SK-N-SH (cell line): ENCODE measurements around the gene USHBP1. TPM values are rescaled to one million over a fixed set of nuclear protein-coding genes. Genes with fewer than 3 reads are reported as not detected.

Experiments used
- CTCF ChIA-PET: fragments of 300-600, 350-600 bp; formaldehyde crosslinking; extraction: SDS; loops from one replicate; lab custom pipeline; 2021; lab: Yijun Ruan, JAX
- POLR2A ChIA-PET: fragments of 350-600 bp; sonication (Branson Sonifier 250); formaldehyde crosslinking; extraction: SDS; loops from one replicate; lab custom pipeline; 2020; ENCODE audit warnings: antibody characterized with exemption, inconsistent platforms; lab: Yijun Ruan, JAX
- DNase-seq: peaks from one replicate; pipeline ENCODE4 v3.0.0; 2012
- H2AFZ ChIP-seq: fragments of 200-600 bp; sonication (generic); 2 replicates; pipeline ENCODE4 v1.8.1; 2016; ENCODE audit warnings: antibody characterized with exemption, mild to moderate bottlenecking, low read depth
- H3F3A ChIP-seq: fragments of 200-600 bp; sonication (generic); replicated peaks from 2 replicates; pipeline ENCODE3; 2016; ENCODE audit warnings: antibody characterized with exemption, mild to moderate bottlenecking; ENCODE audit not compliant: insufficient read depth
- H3K27ac ChIP-seq, 2 experiments: fragments of 200-500 bp in 1 of 2; fragments of 200-600 bp in 1 of 2; sonication (Bioruptor generic) in 1 of 2; sonication (generic), shearing (Covaris generic) in 1 of 2; 2 replicates each; pipeline versions ENCODE4 v1.5.1 to v1.6.1; 2014 to 2016; ENCODE audit warnings: low read depth in 2 of 2, inconsistent platforms in 1 of 2, low read length in 1 of 2, mild to moderate bottlenecking in 1 of 2, mixed read lengths in 1 of 2
- H3K27me3 ChIP-seq: fragments of 200-600 bp; sonication (generic), shearing (Covaris generic); 2 replicates; pipeline ENCODE4 v1.6.1; 2016; ENCODE audit warnings: mixed run types; ENCODE audit not compliant: insufficient read depth
- H3K36me3 ChIP-seq, 2 experiments: fragments of 200-500 bp in 1 of 2; fragments of 200-600 bp in 1 of 2; sonication (Bioruptor generic) in 1 of 2; sonication (generic) in 1 of 2; replicated peaks in 1 of 2; 2 replicates each; pipeline versions ENCODE3 to v1.5.1; 2014 to 2016; ENCODE audit warnings: low read length in 1 of 2, mild to moderate bottlenecking in 1 of 2; ENCODE audit not compliant: insufficient read depth in 2 of 2, control insufficient read depth in 1 of 2
- H3K4me1 ChIP-seq, 2 experiments: fragments of 200-500 bp in 1 of 2; fragments of 200-600 bp in 1 of 2; sonication (Bioruptor generic) in 1 of 2; sonication (generic), shearing (Covaris generic) in 1 of 2; 2 replicates each; pipeline versions ENCODE4 v1.5.1 to v1.6.1; 2014 to 2016; ENCODE audit warnings: low read depth in 1 of 2, low read length in 1 of 2, mixed run types in 1 of 2; ENCODE audit not compliant: insufficient read depth in 2 of 2, control insufficient read depth in 1 of 2
- H3K4me2 ChIP-seq: fragments of 200-600 bp; sonication (generic), shearing (Covaris generic); 2 replicates; pipeline ENCODE4 v1.6.1; 2017; ENCODE audit warnings: mixed run types
- H3K4me3 ChIP-seq, 2 experiments: fragments of 200-500 bp in 1 of 2; fragments of 200-600 bp in 1 of 2; sonication (Bioruptor generic) in 1 of 2; sonication (generic), shearing (Covaris generic) in 1 of 2; 2 replicates each; pipeline versions ENCODE4 v1.5.1 to v1.8.1; 2014 to 2016; ENCODE audit warnings: low read depth in 2 of 2, inconsistent platforms in 1 of 2, low read length in 1 of 2, mild to moderate bottlenecking in 1 of 2, mixed read lengths in 1 of 2, moderate library complexity in 1 of 2
- H3K79me2 ChIP-seq: fragments of 200-600 bp; sonication (generic); 2 replicates; pipeline ENCODE4 v1.8.1; 2017; ENCODE audit warnings: mild to moderate bottlenecking; ENCODE audit not compliant: insufficient read depth
- H3K9ac ChIP-seq: fragments of 200-600 bp; sonication (generic); 2 replicates; pipeline ENCODE4 v1.6.1; 2017; ENCODE audit warnings: mixed run types
- H3K9me2 ChIP-seq: fragments of 200-600 bp; sonication (generic); 2 replicates; pipeline ENCODE4 v1.6.1; 2017; ENCODE audit warnings: mixed run types
- H3K9me3 ChIP-seq: fragments of 200-600 bp; sonication (generic); 2 replicates; pipeline ENCODE4 v1.6.1; 2017; ENCODE audit warnings: mixed run types, mild to moderate bottlenecking, moderate library complexity
- H4K20me1 ChIP-seq: fragments of 200-600 bp; sonication (generic); 2 replicates; pipeline ENCODE4 v1.6.1; 2017; ENCODE audit warnings: mild to moderate bottlenecking, mixed run types; ENCODE audit not compliant: insufficient read depth
- EZH2phosphoT487 ChIP-seq: fragments of 200-600 bp; sonication (generic); IDR thresholded peaks from 2 replicates; pipeline ENCODE4 v1.6.1; 2017; ENCODE audit warnings: low read depth, mixed run types, mild to moderate bottlenecking, antibody characterized with exemption, moderate library complexity, borderline replicate concordance
- FOXM1 ChIP-seq: IDR thresholded peaks from 2 replicates; pipeline ENCODE4 v1.4.0; 2012; ENCODE audit warnings: low read depth, mild to moderate bottlenecking
- NFIC ChIP-seq: IDR thresholded peaks from 2 replicates; pipeline ENCODE4 v1.4.0; 2012; ENCODE audit warnings: borderline replicate concordance
- NRF1 ChIP-seq: IDR thresholded peaks from 2 replicates; pipeline ENCODE4 v1.6.1; 2012; ENCODE audit warnings: low read depth, mild to moderate bottlenecking, low read length
- RAD21 ChIP-seq: IDR thresholded peaks from 2 replicates; pipeline ENCODE4 v1.6.1; 2012; ENCODE audit warnings: mild to moderate bottlenecking, low read length
- SIN3A ChIP-seq: IDR thresholded peaks from 2 replicates; pipeline ENCODE4 v1.6.1; 2012; ENCODE audit warnings: low read depth, mild to moderate bottlenecking, low read length, moderate library complexity, borderline replicate concordance
- TAF1 ChIP-seq: IDR thresholded peaks from 2 replicates; pipeline ENCODE4 v1.6.1; 2012; ENCODE audit warnings: low read depth, mild to moderate bottlenecking, low read length, moderate library complexity, borderline replicate concordance
- TCF12 ChIP-seq: IDR thresholded peaks from 2 replicates; pipeline ENCODE4 v1.4.0; 2012
- WGBS: methylation state at CpG from one replicate; pipeline ENCODE4 v1.1.6; 2017; ENCODE audit warnings: low lambda C conversion rate; 5-methylcytosine and 5-hydroxymethylcytosine counted together
- polyA plus RNA-seq, 3 experiments: library from polyadenylated mRNA; depleted of rRNA; stranded (reverse); fragments of >200 nt; gene quantifications; 2 replicates each; pipeline ENCODE4 v1.2.3, GENCODE V29; 2012
- TF ChIP-seq, protein P1 (sequence below): IDR thresholded peaks from 2 replicates; pipeline ENCODE4 v1.4.0; 2012; ENCODE audit warnings: low read depth, borderline replicate concordance
- TF ChIP-seq, protein P2 (sequence below): fragments of 150-350 bp; IDR thresholded peaks from 2 replicates; pipeline ENCODE4 v1.6.1; 2016; ENCODE audit warnings: mild to moderate bottlenecking, low read depth, low read length
- TF ChIP-seq, protein P3 (sequence below): IDR thresholded peaks from 2 replicates; pipeline ENCODE4; 2012

USHBP1 gene
- polyA plus RNA-seq, 1 of the 3 experiments (the other 2 are of a cell fraction) = 0.03 TPM

DNA sequence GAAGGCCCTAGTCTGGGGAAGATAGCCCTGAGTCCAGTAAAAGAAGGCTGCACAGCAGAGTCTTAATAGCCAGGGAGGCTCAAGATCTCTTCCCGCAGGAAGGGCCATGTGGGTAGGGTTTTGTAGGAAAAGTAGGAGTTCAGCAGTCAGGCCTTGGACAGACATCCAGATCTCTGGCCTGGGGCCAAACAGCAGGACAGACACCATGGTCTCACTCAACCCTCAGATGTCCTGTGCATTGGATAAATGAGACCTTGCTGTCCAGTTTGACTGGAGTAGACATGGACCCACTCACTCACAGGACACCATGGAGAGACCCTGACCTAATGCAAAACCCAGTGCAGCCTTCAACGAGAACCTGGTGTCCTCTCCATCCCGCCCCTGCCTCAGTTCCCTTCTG, 34.7 kb downstream of the USHBP1 start:
- CTCF ChIA-PET = no interaction called here

DNA sequence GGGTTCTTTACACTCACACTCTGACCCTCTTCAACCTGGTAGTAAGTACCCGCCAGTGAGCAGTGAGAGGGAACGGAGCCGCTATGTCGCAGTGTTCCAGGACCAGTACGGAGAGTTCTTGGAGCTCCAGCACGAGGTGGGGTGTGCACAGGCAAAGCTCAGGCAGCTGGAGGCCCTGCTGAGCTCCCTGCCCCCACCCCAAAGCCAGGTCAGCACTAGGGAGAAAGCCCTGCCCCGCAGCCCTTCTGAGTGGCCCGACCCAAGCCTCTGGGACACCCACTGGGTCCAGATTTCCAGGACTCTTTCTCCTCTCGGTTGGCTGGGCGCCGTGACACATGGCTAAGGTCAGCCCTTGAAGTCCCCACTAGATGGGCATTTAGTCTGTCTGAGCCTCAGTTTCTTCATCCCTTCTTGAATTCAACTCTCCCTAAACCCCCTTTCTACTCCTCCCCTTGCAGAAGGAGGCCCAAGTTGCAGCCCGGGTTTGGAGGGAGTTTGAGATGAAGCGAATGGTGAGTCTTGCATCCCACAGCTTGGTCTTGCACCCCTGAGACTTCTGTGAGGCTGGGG, 36.7 kb downstream of the USHBP1 start:
- ChIA-PET POLR2A (interaction anchor here (3.3 kb wide), 1 partner anchor 12 kb away, joined by 33 read pairs; the partner anchor contains the start of gene USE1), CTCF (interaction anchor here (0.7 to 1.4 kb wide), 5 partner anchors 22 to 161 kb away, joined by 3 to 5 read pairs (median 3); no protein-coding TSS in a partner anchor)
- no peaks in the 10 kb centered on the region for H3K9me2 ChIP-seq
- 91% methylated on average over 12 of the region's 13 CpGs for WGBS
- no peak overlapping the region for H3K4me2 ChIP-seq
- H3K36me3 ChIP-seq = peaks cover 12 to 18% of the 10 kb centered on the region in 2 experiments
- peaks cover 10% of the 10 kb centered on the region; the same call in 1 of the 2 replicates for H3K79me2 ChIP-seq
- TF ChIP-seq RAD21 (no peak), TAF1 (no peak), SIN3A (no peak)
- TF ChIP-seq, protein P1, sequence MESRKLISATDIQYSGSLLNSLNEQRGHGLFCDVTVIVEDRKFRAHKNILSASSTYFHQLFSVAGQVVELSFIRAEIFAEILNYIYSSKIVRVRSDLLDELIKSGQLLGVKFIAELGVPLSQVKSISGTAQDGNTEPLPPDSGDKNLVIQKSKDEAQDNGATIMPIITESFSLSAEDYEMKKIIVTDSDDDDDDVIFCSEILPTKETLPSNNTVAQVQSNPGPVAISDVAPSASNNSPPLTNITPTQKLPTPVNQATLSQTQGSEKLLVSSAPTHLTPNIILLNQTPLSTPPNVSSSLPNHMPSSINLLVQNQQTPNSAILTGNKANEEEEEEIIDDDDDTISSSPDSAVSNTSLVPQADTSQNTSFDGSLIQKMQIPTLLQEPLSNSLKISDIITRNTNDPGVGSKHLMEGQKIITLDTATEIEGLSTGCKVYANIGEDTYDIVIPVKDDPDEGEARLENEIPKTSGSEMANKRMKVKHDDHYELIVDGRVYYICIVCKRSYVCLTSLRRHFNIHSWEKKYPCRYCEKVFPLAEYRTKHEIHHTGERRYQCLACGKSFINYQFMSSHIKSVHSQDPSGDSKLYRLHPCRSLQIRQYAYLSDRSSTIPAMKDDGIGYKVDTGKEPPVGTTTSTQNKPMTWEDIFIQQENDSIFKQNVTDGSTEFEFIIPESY = no peak
- TF ChIP-seq, protein P2, sequence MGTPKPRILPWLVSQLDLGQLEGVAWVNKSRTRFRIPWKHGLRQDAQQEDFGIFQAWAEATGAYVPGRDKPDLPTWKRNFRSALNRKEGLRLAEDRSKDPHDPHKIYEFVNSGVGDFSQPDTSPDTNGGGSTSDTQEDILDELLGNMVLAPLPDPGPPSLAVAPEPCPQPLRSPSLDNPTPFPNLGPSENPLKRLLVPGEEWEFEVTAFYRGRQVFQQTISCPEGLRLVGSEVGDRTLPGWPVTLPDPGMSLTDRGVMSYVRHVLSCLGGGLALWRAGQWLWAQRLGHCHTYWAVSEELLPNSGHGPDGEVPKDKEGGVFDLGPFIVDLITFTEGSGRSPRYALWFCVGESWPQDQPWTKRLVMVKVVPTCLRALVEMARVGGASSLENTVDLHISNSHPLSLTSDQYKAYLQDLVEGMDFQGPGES = no peak
- H2AFZ ChIP-seq = no peak overlapping the region
- no peak for DNase-seq
- H3K9me3 ChIP-seq = no peaks in the 10 kb centered on the region
- H3K27me3 ChIP-seq = no peaks in the 10 kb centered on the region
- H3K9ac ChIP-seq = no peak overlapping the region
- H3K27ac ChIP-seq = no peak overlapping the region
- H3F3A ChIP-seq = peaks cover 13% of the 10 kb centered on the region
- no peak overlapping the region for H3K4me3 ChIP-seq
- H4K20me1 ChIP-seq = no peaks in the 10 kb centered on the region
- H3K4me1 ChIP-seq = peaks cover 0 to 3% of the 10 kb centered on the region in 2 experiments; a peak in 1 of 4 replicates

More for the DNA sequence above, 34.7 kb downstream of the USHBP1 start:
- Histone ChIP-seq H3K9me2 (no peaks in the 10 kb centered on the region), H4K20me1 (peaks cover 14% of the 10 kb centered on the region), H3K4me3 (no peak overlapping the region), H3K36me3 (peaks cover 12 to 23% of the 10 kb centered on the region in 2 experiments), H3K27ac (no peak overlapping the region), H2AFZ (no peak overlapping the region), H3K4me2 (no peak overlapping the region), H3K9me3 (no peaks in the 10 kb centered on the region), H3K9ac (no peak overlapping the region), H3K79me2 (peaks cover 30% of the 10 kb centered on the region), H3K27me3 (no peaks in the 10 kb centered on the region), H3F3A (peaks cover 13% of the 10 kb centered on the region), H3K4me1 (peaks cover 9% of the 10 kb centered on the region in 2 experiments; a peak in 3 of 4 replicates)
- 88% methylated on average over 3 of the region's 3 CpGs for WGBS
- TF ChIP-seq NRF1 (no peak), TCF12 (no peak), EZH2phosphoT487 (no peak), FOXM1 (no peak), NFIC (0 out of 2 replicates have a peak, but pooled peaks have one; percentile 28)
- TF ChIP-seq, protein P3, sequence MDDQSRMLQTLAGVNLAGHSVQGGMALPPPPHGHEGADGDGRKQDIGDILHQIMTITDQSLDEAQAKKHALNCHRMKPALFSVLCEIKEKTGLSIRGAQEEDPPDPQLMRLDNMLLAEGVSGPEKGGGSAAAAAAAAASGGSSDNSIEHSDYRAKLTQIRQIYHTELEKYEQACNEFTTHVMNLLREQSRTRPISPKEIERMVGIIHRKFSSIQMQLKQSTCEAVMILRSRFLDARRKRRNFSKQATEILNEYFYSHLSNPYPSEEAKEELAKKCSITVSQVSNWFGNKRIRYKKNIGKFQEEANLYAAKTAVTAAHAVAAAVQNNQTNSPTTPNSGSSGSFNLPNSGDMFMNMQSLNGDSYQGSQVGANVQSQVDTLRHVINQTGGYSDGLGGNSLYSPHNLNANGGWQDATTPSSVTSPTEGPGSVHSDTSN = no peak
- POLR2A ChIA-PET = no interaction called here
- no peak for DNase-seq
